Neural cell (in vitro differentiated cells): ENCODE measurements around the gene ZNF593. TPM values are rescaled to one million over a fixed set of nuclear protein-coding genes. Genes with fewer than 3 reads are reported as not detected.

Source experiments
- H2AFZ ChIP-seq: fragments of 200-600, 300-800 bp; sonication (generic), shearing (Covaris generic); 2 replicates; pipeline ENCODE4 v1.6.0; 2014; ENCODE audit warnings: low read depth, mild to moderate bottlenecking, antibody characterized with exemption, low read length, moderate library complexity
- H3F3A ChIP-seq: fragments of 200-600 bp; shearing (Covaris generic); 2 replicates; pipeline ENCODE4 v1.6.1; 2016; ENCODE audit warnings: mild to moderate bottlenecking, moderate library complexity, mixed read lengths, antibody characterized with exemption, low read length; ENCODE audit not compliant: insufficient read depth, poor library complexity, severe bottlenecking
- H3K27ac ChIP-seq: fragments of 200-600, 300-800 bp; sonication (generic), shearing (Covaris generic); 2 replicates; pipeline ENCODE4 v1.5.1; 2014; ENCODE audit warnings: mild to moderate bottlenecking, low read length, moderate library complexity
- H3K27me3 ChIP-seq: fragments of 300-800, 200-600 bp; sonication (generic), shearing (Covaris generic); 2 replicates; pipeline ENCODE4 v1.6.0; 2014; ENCODE audit warnings: mild to moderate bottlenecking, low read depth, low read length, moderate library complexity; ENCODE audit not compliant: insufficient read depth
- H3K36me3 ChIP-seq: fragments of 300-800, 200-600 bp; sonication (generic), shearing (Covaris generic); 2 replicates; pipeline ENCODE4 v1.5.1; 2014; ENCODE audit warnings: mild to moderate bottlenecking, antibody characterized with exemption, low read length, moderate library complexity; ENCODE audit not compliant: insufficient read depth
- H3K4me2 ChIP-seq: fragments of 300-800, 200-600 bp; sonication (generic), shearing (Covaris generic); 2 replicates; pipeline ENCODE4 v1.6.0; 2014; ENCODE audit warnings: mild to moderate bottlenecking, low read length
- H3K4me3 ChIP-seq: fragments of 300-800, 200-600 bp; sonication (generic), shearing (Covaris generic); 2 replicates; pipeline ENCODE4 v1.5.1; 2014; ENCODE audit warnings: mild to moderate bottlenecking, low read length, moderate library complexity
- H3K79me2 ChIP-seq: fragments of 200-600 bp; shearing (Covaris generic); replicated peaks from 2 replicates; pipeline ENCODE4 v1.6.0; 2014; ENCODE audit warnings: mild to moderate bottlenecking, low read length, moderate library complexity; ENCODE audit not compliant: insufficient read depth
- H3K9ac ChIP-seq: fragments of 300-800, 200-600 bp; sonication (generic), shearing (Covaris generic); 2 replicates; pipeline ENCODE4 v1.6.1; 2016; ENCODE audit warnings: mild to moderate bottlenecking, low read length, mixed read lengths
- H3K9me2 ChIP-seq: fragments of 200-600 bp; shearing (Covaris generic); 2 replicates; pipeline ENCODE4 v1.6.1; 2016; ENCODE audit warnings: mild to moderate bottlenecking, low read length, mixed read lengths; ENCODE audit not compliant: insufficient read depth
- H3K9me3 ChIP-seq: fragments of 200-600, 300-800 bp; sonication (generic), shearing (Covaris generic); 2 replicates; pipeline ENCODE4 v1.6.1; 2016; ENCODE audit warnings: mild to moderate bottlenecking, mixed run types, low read length, moderate library complexity, mixed read lengths
- H4K20me1 ChIP-seq: fragments of 200-600 bp; shearing (Covaris generic); 2 replicates; pipeline ENCODE4 v1.6.1; 2016; ENCODE audit warnings: mild to moderate bottlenecking, mixed run types; ENCODE audit not compliant: insufficient read depth
- CTCF ChIP-seq: fragments of 450-650 bp; IDR thresholded peaks from 2 replicates; pipeline ENCODE4 v1.5.1; 2014; ENCODE audit warnings: antibody characterized with exemption, mild to moderate bottlenecking, moderate library complexity; ENCODE audit not compliant: poor library complexity, severe bottlenecking
- EP300 ChIP-seq: fragments of 450-650 bp; conservative IDR thresholded peaks from 2 replicates; pipeline ENCODE4 v1.6.1; 2014; ENCODE audit warnings: antibody characterized with exemption, mild to moderate bottlenecking, moderate library complexity; ENCODE audit not compliant: poor library complexity, severe bottlenecking
- EZH2 ChIP-seq: fragments of 200-600, 300-800 bp; shearing (Covaris generic), sonication (generic); IDR thresholded peaks from 2 replicates; pipeline ENCODE4 v1.6.1; 2014; ENCODE audit warnings: antibody characterized with exemption, low read length, borderline replicate concordance, mild to moderate bottlenecking; ENCODE audit not compliant: insufficient read depth, poor library complexity, severe bottlenecking
- MXI1 ChIP-seq: fragments of 450-650 bp; conservative IDR thresholded peaks from 2 replicates; pipeline ENCODE4 v1.6.1; 2014; ENCODE audit warnings: antibody characterized with exemption, mild to moderate bottlenecking; ENCODE audit not compliant: poor library complexity, severe bottlenecking
- POLR2AphosphoS5 ChIP-seq: IDR thresholded peaks from 2 replicates; pipeline ENCODE4 v1.6.1; 2012
- RAD21 ChIP-seq: fragments of 450-650 bp; conservative IDR thresholded peaks from 2 replicates; pipeline ENCODE4 v1.6.1; 2014; ENCODE audit warnings: antibody characterized with exemption, mild to moderate bottlenecking, moderate library complexity
- REST ChIP-seq: IDR thresholded peaks from 2 replicates; pipeline ENCODE4 v1.6.1; 2012; ENCODE audit warnings: borderline replicate concordance
- SMC3 ChIP-seq: fragments of 450-650 bp; conservative IDR thresholded peaks from 2 replicates; pipeline ENCODE4 v1.6.1; 2014; ENCODE audit warnings: antibody characterized with exemption, mild to moderate bottlenecking, moderate library complexity; ENCODE audit not compliant: poor library complexity
- TAF1 ChIP-seq: IDR thresholded peaks from 2 replicates; pipeline ENCODE4 v1.6.1; 2012; ENCODE audit warnings: low read depth
- polyA plus RNA-seq: library from polyadenylated mRNA; depleted of rRNA; stranded (reverse); fragments of >200 nt; gene quantifications from 2 replicates; pipeline ENCODE4 v1.2.3, GENCODE V29; 2014

Gene ZNF593
- polyA plus RNA-seq, 1 donor from 2014 or later = 25.0 TPM

- no peak for TF ChIP-seq CTCF
- no peak for TF ChIP-seq POLR2AphosphoS5
- TF ChIP-seq EP300 = no peak
- no peak for TF ChIP-seq TAF1
- no peak for TF ChIP-seq SMC3
- TF ChIP-seq MXI1 = no peak
- no peak for TF ChIP-seq REST
- no peak for TF ChIP-seq RAD21
- no peak for TF ChIP-seq EZH2
- H3K4me2 ChIP-seq = no peak overlapping the region
- no peaks in the 10 kb centered on the region for H3K36me3 ChIP-seq
- H3K79me2 ChIP-seq = no peaks in the 10 kb centered on the region
- peaks cover 5% of the 10 kb centered on the region for H3K27me3 ChIP-seq
- no peaks in the 10 kb centered on the region for H4K20me1 ChIP-seq
- H3K9me2 ChIP-seq = no peaks in the 10 kb centered on the region
- no peak overlapping the region for H3K9ac ChIP-seq
- no peaks in the 10 kb centered on the region for H3F3A ChIP-seq
- H3K4me3 ChIP-seq = no peak overlapping the region
- no peaks in the 10 kb centered on the region for H3K9me3 ChIP-seq
- no peak overlapping the region for H2AFZ ChIP-seq
- H3K27ac ChIP-seq = no peak overlapping the region
These were observed 15.7 kb upstream of the ZNF593 start for GRCh38 chr1:26153966-26154532.

- Histone ChIP-seq H3K36me3 (no peaks in the 10 kb centered on the region), H3K4me3 (no peak overlapping the region)
These were observed 15.0 kb upstream of the ZNF593 start for GRCh38 chr1:26154750-26155149.

More at GRCh38 chr1:26154750-26155149, 15.0 kb upstream of the ZNF593 start:
- Histone ChIP-seq H3K9me2 (no peaks in the 10 kb centered on the region), H4K20me1 (no peaks in the 10 kb centered on the region), H3K27ac (no peak overlapping the region), H3K9ac (no peak overlapping the region), H3K27me3 (peaks cover 5% of the 10 kb centered on the region), H3K4me2 (no peak overlapping the region), H3K79me2 (no peaks in the 10 kb centered on the region), H3K9me3 (no peaks in the 10 kb centered on the region), H3F3A (no peaks in the 10 kb centered on the region), H2AFZ (no peak overlapping the region)
- TF ChIP-seq EP300 (no peak), RAD21 (no peak), SMC3 (no peak), TAF1 (no peak), MXI1 (no peak), POLR2AphosphoS5 (no peak), EZH2 (no peak), CTCF (no peak), REST (no peak)
